NB4 (cell line): ENCODE measurements around the gene POU6F2.
"Not testable (repeated sequence)": the region's sequence is repeated elsewhere in the genome, so short reads cannot be mapped to it uniquely, and the experiment has no call there.

Experiments
- DNase-seq: peaks from one replicate; pipeline ENCODE4 v3.0.0; 2010; ENCODE audit warnings: low read depth
- H3K4me3 ChIP-seq: one replicate; pipeline ENCODE4 v1.5.1; 2011; ENCODE audit warnings: mild to moderate bottlenecking, low read depth, low read length, moderate library complexity
- CTCF ChIP-seq: IDR thresholded peaks from one replicate; pipeline ENCODE4 v1.5.1; 2012; ENCODE audit warnings: low read depth, low read length
- MAX ChIP-seq: IDR thresholded peaks from 2 replicates; pipeline ENCODE4 v1.6.1; 2011; ENCODE audit warnings: low read depth, low read length
- MYC ChIP-seq: IDR thresholded peaks from 2 replicates; pipeline ENCODE4 v1.6.1; 2011; ENCODE audit warnings: low read depth, low read length
- POLR2A ChIP-seq: IDR thresholded peaks from 2 replicates; pipeline ENCODE4 v1.6.1; 2011; ENCODE audit warnings: mild to moderate bottlenecking; ENCODE audit not compliant: insufficient read length; ENCODE audit errors: extremely low read depth

The POU6F2 gene

GRCh38 chr7:39002755-39003154, 25.0 kb downstream of the POU6F2 start:
- DNase-seq = no peak
- TF ChIP-seq POLR2A (no peak), MAX (no peak), MYC (no peak)
- H3K4me3 ChIP-seq = no peak overlapping the region

GRCh38 chr7:39005036-39005435, 27.3 kb downstream of the POU6F2 start:
- TF ChIP-seq POLR2A = no peak
- TF ChIP-seq MAX = no peak
- no peak for TF ChIP-seq CTCF
- no peak for TF ChIP-seq MYC
- no peak for DNase-seq
- H3K4me3 ChIP-seq = no peak overlapping the region

- TF ChIP-seq CTCF = no peak
- TF ChIP-seq POLR2A = no peak
- TF ChIP-seq MYC = no peak
- TF ChIP-seq MAX = no peak
- no peak overlapping the region for H3K4me3 ChIP-seq
- DNase-seq = no peak
Observed at GRCh38 chr7:39005461-39005860, 27.8 kb downstream of the POU6F2 start.

- not testable (repeated sequence) for H3K4me3 ChIP-seq
Observed at GRCh38 chr7:39013049-39013939, 35.6 kb downstream of the POU6F2 start.

GRCh38 chr7:39016609-39017008, 38.9 kb downstream of the POU6F2 start:
- no peak overlapping the region for H3K4me3 ChIP-seq
- TF ChIP-seq MAX (no peak), MYC (no peak), CTCF (no peak)
- no peak for DNase-seq

More at GRCh38 chr7:39013049-39013939, 35.6 kb downstream of the POU6F2 start:
- DNase-seq = not testable (repeated sequence)

- DNase-seq = no peak
- TF ChIP-seq MAX (no peak), MYC (no peak)
- no peak overlapping the region for H3K4me3 ChIP-seq
Observed at GRCh38 chr7:39017369-39017915, 39.7 kb downstream of the POU6F2 start.

GRCh38 chr7:39022796-39023195, 45.1 kb downstream of the POU6F2 start:
- TF ChIP-seq CTCF = no peak
- no peak for TF ChIP-seq POLR2A
- TF ChIP-seq MYC = no peak
- no peak for TF ChIP-seq MAX
- H3K4me3 ChIP-seq = no peak overlapping the region
- no peak for DNase-seq
